Stomach (tissue), 9 donors: ENCODE measurements around the gene DPYSL3. TPM values are rescaled to one million over a fixed set of nuclear protein-coding genes. Genes with fewer than 3 reads are reported as not detected.

Experiments
- DNase-seq, 2 donors: peaks; one replicate each; pipeline versions ENCODE4 v3.0.0 to v3.0.0-alpha.2; 2013 to 2019
- H3K27ac ChIP-seq, 5 donors: fragments of 200-600 bp in 4 of 5; sonication (generic) in 4 of 5; one replicate each; pipeline ENCODE4 v1.5.1; 2013 to 2019; ENCODE audit warnings: mild to moderate bottlenecking in 1 of 5, moderate library complexity in 1 of 5
- H3K27me3 ChIP-seq, 3 donors: fragments of 200-600 bp; sonication (generic); one replicate each; pipeline ENCODE4 v1.5.1; 2017 to 2019; ENCODE audit warnings: mixed run types in 1 of 3
- H3K36me3 ChIP-seq, 4 donors: fragments of 200-600 bp; sonication (generic); 1 replicate in 3 of 4; 2 replicates in 1 of 4; pipeline ENCODE4 v1.5.1; 2016 to 2019
- H3K4me1 ChIP-seq, 4 donors: fragments of 200-600 bp; sonication (generic); one replicate each; pipeline ENCODE4 v1.5.1; 2016 to 2019
- H3K4me3 ChIP-seq, 4 donors: fragments of 200-600 bp; sonication (generic) in 3 of 4; one replicate each; pipeline ENCODE4 v1.5.1; 2016 to 2019; ENCODE audit warnings: mild to moderate bottlenecking in 1 of 4
- H3K9me3 ChIP-seq, 4 donors: fragments of 200-600 bp; sonication (generic); one replicate each; pipeline ENCODE4 v1.5.1; 2016 to 2019
- EP300 ChIP-seq: sonication (generic); formaldehyde crosslinking; IDR thresholded peaks from one replicate; pipeline ENCODE4 v1.6.1; 2017; ENCODE audit warnings: antibody characterized with exemption
- POLR2A ChIP-seq, 4 donors: fragments of 450-650 bp; IDR thresholded peaks; one replicate each; pipeline ENCODE4 v1.6.1; 2016; ENCODE audit warnings: antibody characterized with exemption in 4 of 4, control low read depth in 2 of 4, mild to moderate bottlenecking in 1 of 4, moderate library complexity in 1 of 4
- POLR2AphosphoS5 ChIP-seq, 3 donors: sonication (generic); formaldehyde crosslinking; IDR thresholded peaks; one replicate each; pipeline ENCODE4 v1.6.1; 2016; ENCODE audit warnings: antibody characterized with exemption in 3 of 3
- WGBS, 5 donors: extraction: QIAGEN DNeasy Blood & Tissue Kit in 3 of 5; methylation state at CpG; one replicate each; pipeline versions ENCODE4 v1.1.5 to v1.1.7; 2013 to 2018; 5-methylcytosine and 5-hydroxymethylcytosine counted together
- intact Hi-C: fragments of 100-400 bp; cut with DNase I; formaldehyde crosslinking; loops from one replicate; pipeline ENCODE4 v1.15.1; 2023; ENCODE audit warnings: low total_unique reads
- polyA plus RNA-seq, 3 donors: library from polyadenylated mRNA; stranded (reverse); fragments of 200-250 nt; gene quantifications; one replicate each; pipeline ENCODE4 v1.2.3, GENCODE V29; 2013
- small RNA-seq, 4 donors: library from RNA; depleted of rRNA; stranded (forward); fragments of <200 nt; gene quantifications; one replicate each; pipeline ENCODE3, GENCODE V24; 2016
- total RNA-seq, 5 donors: library from RNA; depleted of rRNA; stranded (reverse); fragments of >200 nt; gene quantifications; one replicate each; pipeline versions ENCODE4 v1.1.0 to v1.2.3, GENCODE V29; 2014 to 2016
- TF ChIP-seq, protein P1 (sequence below), 7 experiments: fragments of 450-650 bp in 4 of 7; fragments of 200-600 bp in 3 of 7; sonication (generic) in 3 of 7; IDR thresholded peaks; one replicate each; pipeline ENCODE4 v1.5.1; 2016 to 2019; ENCODE audit warnings: antibody characterized with exemption in 7 of 7, control low read depth in 2 of 7, mild to moderate bottlenecking in 1 of 7
- donor health status: healthy with polysubstance abuse.
- donor health status: Bipolar disorder and iron deficiency.
- donor health status: healthy.

Gene DPYSL3
- total and polyA plus RNA-seq, 8 donors, result 15.0 to 144 (median 38.0) TPM

DNA sequence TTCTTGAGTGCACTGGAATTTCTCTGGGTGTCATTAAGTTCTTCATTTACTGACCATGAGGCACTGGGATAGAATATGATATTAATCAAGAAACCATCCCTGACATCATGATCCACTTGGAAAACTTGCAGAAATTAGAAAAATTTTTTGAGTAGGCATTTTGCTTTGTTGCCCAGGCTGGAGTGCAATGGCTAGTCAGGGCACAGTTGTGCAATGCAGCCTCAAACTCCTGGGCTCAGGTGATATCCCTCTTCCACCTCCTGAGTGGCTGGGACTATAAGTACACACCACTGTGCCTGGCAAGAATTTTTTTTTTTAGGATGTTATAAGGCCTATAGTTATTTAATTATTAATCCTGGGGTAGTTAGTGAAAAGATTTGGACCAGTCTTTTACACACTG is 168.5 kb downstream of the DPYSL3 start:
- no peak overlapping the region for H3K4me3 ChIP-seq
- no peak for DNase-seq
- H3K36me3 ChIP-seq, result no peaks in the 10 kb centered on the region
- intact Hi-C loops, result no loop called here
- TF ChIP-seq POLR2AphosphoS5 (IDR thresholded peaks at IDR 0.05), result no peak
- no peak for TF ChIP-seq POLR2A (IDR thresholded peaks at IDR 0.05)
- no peak for TF ChIP-seq EP300
- TF ChIP-seq, protein P1, sequence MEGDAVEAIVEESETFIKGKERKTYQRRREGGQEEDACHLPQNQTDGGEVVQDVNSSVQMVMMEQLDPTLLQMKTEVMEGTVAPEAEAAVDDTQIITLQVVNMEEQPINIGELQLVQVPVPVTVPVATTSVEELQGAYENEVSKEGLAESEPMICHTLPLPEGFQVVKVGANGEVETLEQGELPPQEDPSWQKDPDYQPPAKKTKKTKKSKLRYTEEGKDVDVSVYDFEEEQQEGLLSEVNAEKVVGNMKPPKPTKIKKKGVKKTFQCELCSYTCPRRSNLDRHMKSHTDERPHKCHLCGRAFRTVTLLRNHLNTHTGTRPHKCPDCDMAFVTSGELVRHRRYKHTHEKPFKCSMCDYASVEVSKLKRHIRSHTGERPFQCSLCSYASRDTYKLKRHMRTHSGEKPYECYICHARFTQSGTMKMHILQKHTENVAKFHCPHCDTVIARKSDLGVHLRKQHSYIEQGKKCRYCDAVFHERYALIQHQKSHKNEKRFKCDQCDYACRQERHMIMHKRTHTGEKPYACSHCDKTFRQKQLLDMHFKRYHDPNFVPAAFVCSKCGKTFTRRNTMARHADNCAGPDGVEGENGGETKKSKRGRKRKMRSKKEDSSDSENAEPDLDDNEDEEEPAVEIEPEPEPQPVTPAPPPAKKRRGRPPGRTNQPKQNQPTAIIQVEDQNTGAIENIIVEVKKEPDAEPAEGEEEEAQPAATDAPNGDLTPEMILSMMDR (IDR thresholded peaks at IDR 0.05), result no peak
- no peaks in the 10 kb centered on the region for H3K9me3 ChIP-seq
- no peak overlapping the region for H3K27ac ChIP-seq
- H3K4me1 ChIP-seq, result no peaks in the 10 kb centered on the region
- no peaks in the 10 kb centered on the region for H3K27me3 ChIP-seq

DNA sequence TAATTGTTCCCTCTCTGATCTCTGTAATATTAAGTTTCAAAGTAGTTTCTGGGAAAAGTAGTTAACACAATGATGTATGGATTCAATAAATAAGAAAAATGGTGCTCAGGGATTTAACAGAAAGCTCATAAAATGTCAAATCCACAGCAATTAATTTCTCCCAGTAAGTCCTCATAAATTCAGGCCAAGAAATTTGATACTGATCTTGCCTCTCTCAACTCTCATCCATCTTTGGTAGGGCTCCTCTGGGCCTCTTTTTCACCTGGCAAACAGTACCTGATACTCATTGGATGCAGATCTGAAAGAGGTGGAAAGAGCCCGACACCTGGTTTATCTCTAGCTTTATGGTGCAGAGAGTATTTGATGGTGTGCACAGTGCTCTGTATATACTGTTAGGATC is 168.9 kb downstream of the DPYSL3 start:
- Histone ChIP-seq H3K4me3 (no peak overlapping the region), H3K36me3 (no peaks in the 10 kb centered on the region), H3K9me3 (no peaks in the 10 kb centered on the region), H3K4me1 (no peaks in the 10 kb centered on the region), H3K27me3 (no peaks in the 10 kb centered on the region), H3K27ac (no peak overlapping the region)
- TF ChIP-seq, protein P1 (IDR thresholded peaks at IDR 0.05), result no peak
- TF ChIP-seq EP300, result no peak
- TF ChIP-seq POLR2AphosphoS5 (IDR thresholded peaks at IDR 0.05), result no peak
- TF ChIP-seq POLR2A (IDR thresholded peaks at IDR 0.05), result no peak
- WGBS, 5 donors, result 83 to 100% (median 96%) methylated on average over 1 of the region's 1 CpG
- intact Hi-C loops, result no loop called here
- DNase-seq, result no peak

Small RNAs within 50 kb of the gene (small RNA-seq; reads per million reads assigned to genes)
- 0 reads per million in 4 donors for gene AC011373.1
